ENCODE data around the gene OSBPL6.

- TF ChIP-seq CTCF (IDR thresholded peaks at IDR 0.05 in 2 of 3, conservative IDR thresholded peaks at IDR 0.05 in 1 of 3; ENCODE audit: borderline replicate concordance in 1 of 3, insufficient read depth in 1 of 3, low read depth in 2 of 3, low read length in 2 of 3): no peak
- peak; percentile 82 for TF ChIP-seq ZFX (IDR thresholded peaks at IDR 0.05)
- TF ChIP-seq POLR2A (IDR thresholded peaks at IDR 0.05; ENCODE audit: borderline replicate concordance, extremely low read depth, insufficient read depth, insufficient read length): peak; percentile 72
- TF ChIP-seq POLR2AphosphoS5 (IDR thresholded peaks at IDR 0.05; ENCODE audit: low read depth, low read length): peak; percentile 84
- TF ChIP-seq REST (IDR thresholded peaks at IDR 0.05; ENCODE audit: low read depth): no peak
- TF ChIP-seq SIN3A (IDR thresholded peaks at IDR 0.05; ENCODE audit: low read depth): peak; percentile 52; the same call in 1 of the 2 replicates
- TF ChIP-seq JUND (IDR thresholded peaks at IDR 0.05): no peak
- peak; percentile 19 for TF ChIP-seq YY1 (IDR thresholded peaks at IDR 0.05; ENCODE audit: extremely low read depth, insufficient replicate concordance, low read depth, low read length)
- TF ChIP-seq MAX (IDR thresholded peaks at IDR 0.05): no peak
- TF ChIP-seq RAD21 (IDR thresholded peaks at IDR 0.05; ENCODE audit: low read depth): no peak
- no peak for TF ChIP-seq EGR1 (IDR thresholded peaks at IDR 0.05; ENCODE audit: low read depth)
- TF ChIP-seq EZH2phosphoT487 (IDR thresholded peaks at IDR 0.05; ENCODE audit: borderline replicate concordance): no peak
Measured at GRCh38 chr2:178193823-178194599, at the start of gene OSBPL6.

Data from HCT116 (cell line).